Measurements from ENCODE around the gene ASCC3. TPM values are rescaled to one million over a fixed set of nuclear protein-coding genes. Genes with fewer than 3 reads are reported as not detected.

Gene ASCC3
- 77.9 and 91.5 TPM in 2 replicates for total RNA-seq

DNA sequence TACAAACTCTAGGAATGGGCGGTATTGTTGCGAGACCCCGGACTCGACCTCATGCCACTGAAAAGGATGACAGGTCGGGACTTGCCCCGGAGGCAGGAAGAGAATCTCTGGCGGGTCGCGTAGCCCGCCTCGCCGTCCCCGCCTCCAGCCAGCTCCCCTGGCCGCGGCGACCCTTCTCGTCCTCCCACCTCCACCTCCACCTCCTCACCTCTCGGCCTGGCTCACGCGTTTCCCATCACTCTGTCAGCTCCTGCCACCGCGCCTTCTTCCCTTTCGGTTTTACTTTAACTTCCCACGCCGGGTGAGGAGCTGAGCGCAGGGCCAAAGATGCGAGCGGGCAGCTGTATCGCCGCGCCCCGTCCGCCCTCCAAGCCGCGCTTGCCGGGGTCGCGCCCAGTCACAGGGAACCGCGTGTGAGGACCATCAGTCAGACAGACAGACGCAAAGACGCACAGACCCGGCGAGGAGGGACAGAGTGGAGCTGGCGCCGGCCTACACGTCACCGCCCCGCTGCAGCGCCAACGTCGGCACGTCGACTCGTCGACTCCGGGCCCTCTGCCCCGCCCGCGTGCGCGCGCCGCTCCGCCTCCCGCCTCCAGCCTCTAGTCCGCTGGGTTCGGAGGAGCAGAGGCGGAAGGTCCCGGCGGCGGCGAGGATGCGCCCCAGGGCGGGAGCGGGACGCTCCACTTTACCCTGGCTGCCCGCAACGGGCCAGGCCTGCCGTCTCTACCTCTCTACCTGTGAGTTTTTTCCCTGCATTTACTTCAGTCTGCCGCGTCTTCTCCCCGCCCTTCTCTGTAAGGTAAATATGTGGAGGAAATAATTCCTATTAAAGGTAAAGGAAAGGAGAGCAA, at the start of gene ASCC3:
TSS of gene ASCC3 (minus strand) at position 477 of the 854 bp plus-strand sequence. CDS start 13,332 bp downstream, outside the sequence.

GRCh38 chr6:100464903-100465700, 416.0 kb downstream of the ASCC3 start, which contains the start of gene SIM1:
SIM1 (minus strand) TSS chr6:100464921; CDS start chr6:100463468, 1,453 bp downstream.

Data from subcutaneous preadipocyte (primary cell).